ENCODE measurements around the gene C15orf39. TPM values are rescaled to one million over a fixed set of nuclear protein-coding genes. Genes with fewer than 3 reads are reported as not detected.

The C15orf39 gene
- total RNA-seq, 4 donors from 2014 or later, result 1.6 to 3.8 (median 2.6) TPM

DNA sequence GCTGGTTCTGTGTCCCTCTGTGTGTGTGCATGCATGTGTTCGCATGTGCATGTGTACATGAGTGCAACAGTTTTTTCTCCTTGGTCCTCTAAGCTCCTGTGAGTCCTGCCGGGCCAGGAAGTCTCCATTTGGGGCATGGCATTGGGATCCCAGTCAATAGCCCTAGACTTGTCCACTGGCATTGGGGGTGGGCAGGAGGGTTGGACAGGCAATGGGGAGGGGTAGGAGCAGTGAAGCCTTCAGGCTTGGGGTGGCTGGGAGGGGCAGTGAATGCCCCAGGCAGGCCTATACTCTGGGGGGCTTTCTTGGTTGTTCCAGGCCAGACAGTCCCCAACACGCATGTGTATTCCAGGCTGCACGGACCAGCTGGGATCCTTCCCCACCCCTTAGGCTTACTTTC, 15.6 kb upstream of the C15orf39 start:
- Histone ChIP-seq H3K27ac (no peak overlapping the region), H3K4me1 (no peaks in the 10 kb centered on the region), H3K9me3 (no peaks in the 10 kb centered on the region), H3K36me3 (no peaks in the 10 kb centered on the region), H3K27me3 (no peaks in the 10 kb centered on the region), H3K4me3 (no peak overlapping the region)
- intact Hi-C loops (cut with DNase I; ENCODE audit: low total_unique reads) (no loop called here), in situ Hi-C loops (cut with MboI; ENCODE audit: low sequenced_read_pairs in 4 of 4) (no loop called here)
- TF ChIP-seq, protein P1, sequence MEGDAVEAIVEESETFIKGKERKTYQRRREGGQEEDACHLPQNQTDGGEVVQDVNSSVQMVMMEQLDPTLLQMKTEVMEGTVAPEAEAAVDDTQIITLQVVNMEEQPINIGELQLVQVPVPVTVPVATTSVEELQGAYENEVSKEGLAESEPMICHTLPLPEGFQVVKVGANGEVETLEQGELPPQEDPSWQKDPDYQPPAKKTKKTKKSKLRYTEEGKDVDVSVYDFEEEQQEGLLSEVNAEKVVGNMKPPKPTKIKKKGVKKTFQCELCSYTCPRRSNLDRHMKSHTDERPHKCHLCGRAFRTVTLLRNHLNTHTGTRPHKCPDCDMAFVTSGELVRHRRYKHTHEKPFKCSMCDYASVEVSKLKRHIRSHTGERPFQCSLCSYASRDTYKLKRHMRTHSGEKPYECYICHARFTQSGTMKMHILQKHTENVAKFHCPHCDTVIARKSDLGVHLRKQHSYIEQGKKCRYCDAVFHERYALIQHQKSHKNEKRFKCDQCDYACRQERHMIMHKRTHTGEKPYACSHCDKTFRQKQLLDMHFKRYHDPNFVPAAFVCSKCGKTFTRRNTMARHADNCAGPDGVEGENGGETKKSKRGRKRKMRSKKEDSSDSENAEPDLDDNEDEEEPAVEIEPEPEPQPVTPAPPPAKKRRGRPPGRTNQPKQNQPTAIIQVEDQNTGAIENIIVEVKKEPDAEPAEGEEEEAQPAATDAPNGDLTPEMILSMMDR (IDR thresholded peaks at IDR 0.05 in 4 of 5, conservative IDR thresholded peaks at IDR 0.05 in 1 of 5), result no peak
- no peak for TF ChIP-seq POLR2A (IDR thresholded peaks at IDR 0.05)
- ATAC-seq (no peak), DNase-seq (no peak)

DNA sequence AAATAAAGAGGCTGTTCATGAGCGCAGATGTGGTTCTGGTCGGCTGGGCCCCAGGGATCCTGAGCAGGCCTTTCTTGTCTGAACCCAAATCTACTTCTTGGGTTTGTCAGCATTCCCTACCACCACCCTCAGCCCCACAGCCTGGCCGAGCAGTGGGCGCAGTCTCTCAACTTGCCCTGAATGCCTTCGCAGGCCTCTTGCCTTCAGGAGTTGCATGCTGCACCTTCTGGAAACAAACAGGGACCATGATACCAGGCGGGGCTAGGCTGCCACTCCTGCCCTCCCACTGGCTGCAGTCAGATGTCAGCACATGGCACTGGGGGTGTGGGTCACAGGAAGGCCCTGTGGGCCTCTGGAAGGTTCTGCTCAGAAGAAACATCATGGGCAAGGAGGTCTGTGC, 13.2 kb upstream of the C15orf39 start:
- H3K4me3 ChIP-seq, result no peak overlapping the region
- no peaks in the 10 kb centered on the region for H3K4me1 ChIP-seq
- H3K36me3 ChIP-seq, result no peaks in the 10 kb centered on the region
- in situ Hi-C loops (cut with MboI; ENCODE audit: low sequenced_read_pairs in 4 of 4), result no loop called here
- H3K27me3 ChIP-seq, result peaks cover 0 to 2% (median 0%) of the 10 kb centered on the region in 3 donors
- no peaks in the 10 kb centered on the region for H3K9me3 ChIP-seq
- ATAC-seq, result no peak
- no peak for DNase-seq
- no peak overlapping the region for H3K27ac ChIP-seq
- no peak for TF ChIP-seq POLR2A (IDR thresholded peaks at IDR 0.05)
- TF ChIP-seq, protein P1 (IDR thresholded peaks at IDR 0.05 in 4 of 5, conservative IDR thresholded peaks at IDR 0.05 in 1 of 5), result no peak
- intact Hi-C loops (cut with DNase I; ENCODE audit: low total_unique reads), result no loop called here

DNA sequence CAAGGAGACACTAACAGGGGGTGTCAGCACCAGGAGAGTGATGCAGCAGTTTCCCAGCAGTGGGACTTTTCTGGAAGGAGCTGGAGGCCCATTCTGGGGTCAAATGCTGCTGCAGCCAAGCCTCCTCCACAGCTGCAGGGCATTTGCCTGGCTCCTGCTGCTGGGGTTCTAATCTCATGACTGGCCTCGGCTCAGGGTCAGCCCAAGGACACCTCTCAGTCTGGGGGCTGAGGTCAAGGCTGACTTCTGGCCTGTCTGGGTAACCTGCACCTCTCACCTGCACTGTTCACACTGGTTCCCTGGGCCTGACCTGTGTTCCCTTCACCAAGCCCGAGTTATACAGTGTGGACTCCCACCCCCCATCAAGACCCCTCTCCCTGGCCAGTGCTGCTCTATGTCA, 10.4 kb upstream of the C15orf39 start:
- intact Hi-C loops (cut with DNase I; ENCODE audit: low total_unique reads), result no loop called here
- DNase-seq (no peak), ATAC-seq (no peak)
- H3K9me3 ChIP-seq, result no peaks in the 10 kb centered on the region
- H3K36me3 ChIP-seq, result no peaks in the 10 kb centered on the region
- in situ Hi-C loops (cut with MboI; ENCODE audit: low sequenced_read_pairs in 4 of 4), result no loop called here
- H3K4me3 ChIP-seq, result no peak overlapping the region
- TF ChIP-seq, protein P1 (IDR thresholded peaks at IDR 0.05 in 4 of 5, conservative IDR thresholded peaks at IDR 0.05 in 1 of 5), result no peak
- no peak for TF ChIP-seq POLR2A (IDR thresholded peaks at IDR 0.05)
- H3K4me1 ChIP-seq, result no peaks in the 10 kb centered on the region
- H3K27me3 ChIP-seq, result peaks cover 0 to 3% (median 2%) of the 10 kb centered on the region in 3 donors
- no peak overlapping the region for H3K27ac ChIP-seq

DNA sequence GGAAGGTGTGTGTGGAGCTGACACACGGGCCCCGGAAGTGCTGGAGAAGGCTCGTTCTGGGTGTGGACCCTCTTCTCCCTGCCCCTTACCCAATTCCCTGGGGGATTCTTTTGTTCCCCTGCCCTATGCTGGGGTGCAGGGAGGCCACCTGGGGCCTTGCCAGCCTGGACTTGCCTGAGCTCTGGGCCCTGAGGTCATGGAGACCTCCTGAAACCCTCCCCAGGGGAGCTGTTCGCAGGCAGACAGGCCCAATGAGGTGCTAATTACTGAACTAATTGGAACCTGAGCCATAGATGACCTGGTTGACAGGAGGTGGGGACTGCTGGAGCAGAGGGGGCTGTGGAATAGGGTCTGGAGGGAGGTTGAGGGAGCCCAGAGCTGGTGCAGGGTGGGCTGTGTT, 9.4 kb upstream of the C15orf39 start:
- intact Hi-C loops (cut with DNase I; ENCODE audit: low total_unique reads), result no loop called here
- TF ChIP-seq, protein P1 (IDR thresholded peaks at IDR 0.05 in 4 of 5, conservative IDR thresholded peaks at IDR 0.05 in 1 of 5), result no peak
- TF ChIP-seq POLR2A (IDR thresholded peaks at IDR 0.05), result no peak
- Histone ChIP-seq H3K27ac (no peak overlapping the region), H3K9me3 (no peaks in the 10 kb centered on the region), H3K27me3 (peaks cover 0 to 3% (median 2%) of the 10 kb centered on the region in 3 donors), H3K36me3 (no peaks in the 10 kb centered on the region), H3K4me1 (no peaks in the 10 kb centered on the region), H3K4me3 (no peak overlapping the region)
- ATAC-seq, result no peak
- no peak for DNase-seq
- in situ Hi-C loops (cut with MboI; ENCODE audit: low sequenced_read_pairs in 4 of 4), result no loop called here

DNA sequence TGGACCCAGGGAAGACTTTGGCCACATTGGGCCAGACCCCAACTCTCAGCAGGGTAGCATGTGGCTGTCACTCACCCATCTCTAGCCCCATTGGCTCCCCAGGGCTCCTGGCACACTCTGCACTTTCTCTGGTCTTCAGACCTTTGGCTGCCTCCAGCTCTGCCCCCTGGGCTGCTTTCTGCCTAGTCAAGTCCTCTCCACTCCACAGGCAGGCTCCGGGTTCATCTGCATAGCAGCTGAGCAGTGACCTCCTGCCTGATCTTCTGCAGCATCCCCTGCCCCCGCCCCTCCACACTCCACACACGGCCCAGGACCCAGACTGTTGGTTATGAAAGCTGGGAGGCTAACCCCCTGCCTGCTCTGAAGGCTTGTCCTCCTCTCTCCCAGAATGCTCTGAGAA, 8.4 kb upstream of the C15orf39 start:
- Histone ChIP-seq H3K4me1 (no peaks in the 10 kb centered on the region), H3K36me3 (no peaks in the 10 kb centered on the region), H3K4me3 (no peak overlapping the region), H3K9me3 (no peaks in the 10 kb centered on the region), H3K27me3 (peaks cover 0 to 3% (median 2%) of the 10 kb centered on the region in 3 donors), H3K27ac (no peak overlapping the region)
- no peak for ATAC-seq
- in situ Hi-C loops (cut with MboI; ENCODE audit: low sequenced_read_pairs in 4 of 4) (no loop called here), intact Hi-C loops (cut with DNase I; ENCODE audit: low total_unique reads) (no loop called here)
- no peak for DNase-seq
- TF ChIP-seq, protein P1 (IDR thresholded peaks at IDR 0.05 in 4 of 5, conservative IDR thresholded peaks at IDR 0.05 in 1 of 5), result no peak
- TF ChIP-seq POLR2A (IDR thresholded peaks at IDR 0.05), result no peak
